CD4-positive, alpha-beta memory T cell (primary cell): ENCODE measurements around the gene PRKAG2. TPM values are rescaled to one million over a fixed set of nuclear protein-coding genes. Genes with fewer than 3 reads are reported as not detected.

Experiments used
- CTCF ChIA-PET: fragments of 350-600 bp; sonication (Branson Sonifier 250); formaldehyde crosslinking; loops from one replicate; lab custom pipeline; 2021; ENCODE audit warnings: inconsistent platforms; ENCODE audit not compliant: partially characterized antibody; lab: Charles Lee
- POLR2A ChIA-PET: fragments of 350-600 bp; sonication (Branson Sonifier 250); formaldehyde crosslinking; loops from one replicate; lab custom pipeline; 2021; ENCODE audit not compliant: partially characterized antibody; lab: Charles Lee
- DNase-seq, 5 donors: peaks; one replicate each; pipeline versions ENCODE4 v3.0.0 to v3.0.0-alpha.2; 2020 to 2022; ENCODE audit warnings: mixed read lengths in 1 of 5
- H3K27ac ChIP-seq: one replicate; pipeline ENCODE4 v1.7.0; 2013; ENCODE audit warnings: low read depth, low read length
- H3K27me3 ChIP-seq: 2 replicates; pipeline ENCODE4 v1.7.0; 2013; ENCODE audit warnings: mild to moderate bottlenecking, low read length, moderate library complexity; ENCODE audit not compliant: insufficient read depth
- H3K36me3 ChIP-seq: 2 replicates; pipeline ENCODE4 v1.7.0; 2013; ENCODE audit warnings: mild to moderate bottlenecking, low read length, moderate library complexity; ENCODE audit not compliant: insufficient read depth
- H3K4me1 ChIP-seq: 2 replicates; pipeline ENCODE4 v1.7.0; 2013; ENCODE audit warnings: mild to moderate bottlenecking, low read length, moderate library complexity; ENCODE audit not compliant: insufficient read depth
- H3K4me3 ChIP-seq, 2 donors: one replicate each; pipeline ENCODE4 v1.7.0; 2013; ENCODE audit warnings: low read length in 2 of 2, mild to moderate bottlenecking in 1 of 2
- H3K9me3 ChIP-seq, 2 donors: one replicate each; pipeline ENCODE4 v1.7.0; 2013; ENCODE audit warnings: low read length in 2 of 2, control low read depth in 1 of 2; ENCODE audit not compliant: control insufficient read depth in 1 of 2
- H3K27ac Mint-ChIP-seq, 7 donors: one replicate each; pipeline ENCODE4 v1.8.0; 2020 to 2021; ENCODE audit warnings: mixed read lengths in 7 of 7, mild to moderate bottlenecking in 6 of 7, inconsistent platforms in 3 of 7, moderate library complexity in 3 of 7
- H3K27me3 Mint-ChIP-seq, 2 donors: one replicate each; pipeline ENCODE4 v1.8.0; 2020 to 2021; ENCODE audit warnings: mixed read lengths in 2 of 2
- H3K36me3 Mint-ChIP-seq, 2 donors: one replicate each; pipeline ENCODE4 v1.8.0; 2020 to 2021; ENCODE audit warnings: mixed read lengths in 2 of 2, inconsistent platforms in 1 of 2, mild to moderate bottlenecking in 1 of 2
- H3K4me1 Mint-ChIP-seq, 4 donors: one replicate each; pipeline ENCODE4 v1.8.0; 2020 to 2021; ENCODE audit warnings: mixed read lengths in 4 of 4, mild to moderate bottlenecking in 1 of 4
- H3K4me3 Mint-ChIP-seq, 8 donors: one replicate each; pipeline ENCODE4 v1.8.0; 2020 to 2021; ENCODE audit warnings: mixed read lengths in 8 of 8, mild to moderate bottlenecking in 7 of 8, moderate library complexity in 6 of 8, inconsistent platforms in 3 of 8
- H3K9me3 Mint-ChIP-seq, 8 donors: one replicate each; pipeline ENCODE4 v1.8.0; 2020 to 2021; ENCODE audit warnings: mixed read lengths in 8 of 8, mild to moderate bottlenecking in 5 of 8, inconsistent platforms in 3 of 8, moderate library complexity in 1 of 8
- intact Hi-C: fragments of 100-400 bp; cut with micrococcal nuclease; formaldehyde crosslinking; loops from one replicate; pipeline ENCODE4 v1.15.1; 2023
- polyA plus RNA-seq, 2 donors: library from polyadenylated mRNA; unstranded; fragments of 300-500 nt; fragmentation: Illumina TruSeq; gene quantifications; one replicate each; pipeline ENCODE4 v1.2.3, GENCODE V29; 2021
- total RNA-seq, 2 experiments: library from RNA; stranded (reverse); gene quantifications; one replicate each; pipeline ENCODE4 v1.2.3, GENCODE V29; 2021

PRKAG2 gene
- total and polyA plus RNA-seq, 4 experiments from 2014 or later = 27.4 to 61.0 (median 47.4) TPM

GRCh38 chr7:151820491-151821105 lies 56.3 kb downstream of the PRKAG2 start:
- no peak overlapping the region for H3K27ac ChIP-seq
- intact Hi-C loops = no loop called here
- no peaks in the 10 kb centered on the region for H3K9me3 ChIP-seq
- Mint-ChIP-seq H3K4me1 (peaks cover 4 to 27% (median 13%) of the 10 kb centered on the region in 4 donors), H3K4me3 (no peak overlapping the region), H3K27ac (peak overlapping the region in 1 of 7 donors; percentile 46), H3K9me3 (no peaks in the 10 kb centered on the region), H3K36me3 (no peaks in the 10 kb centered on the region), H3K27me3 (no peaks in the 10 kb centered on the region)
- no peaks in the 10 kb centered on the region for H3K36me3 ChIP-seq
- ChIA-PET CTCF (no interaction called here), POLR2A (no interaction called here)
- H3K4me1 ChIP-seq = no peaks in the 10 kb centered on the region
- no peak for DNase-seq
- H3K4me3 ChIP-seq = no peak overlapping the region
- H3K27me3 ChIP-seq = no peaks in the 10 kb centered on the region

- intact Hi-C loops = no loop called here
- Mint-ChIP-seq H3K36me3 (no peaks in the 10 kb centered on the region), H3K4me3 (no peak overlapping the region), H3K9me3 (no peaks in the 10 kb centered on the region), H3K27ac (no peak overlapping the region), H3K4me1 (peaks cover 6 to 32% (median 16%) of the 10 kb centered on the region in 4 donors), H3K27me3 (no peaks in the 10 kb centered on the region)
- no peak for DNase-seq
- ChIA-PET POLR2A (no interaction called here), CTCF (no interaction called here)
- Histone ChIP-seq H3K36me3 (no peaks in the 10 kb centered on the region), H3K9me3 (no peaks in the 10 kb centered on the region), H3K4me3 (no peak overlapping the region), H3K27me3 (no peaks in the 10 kb centered on the region), H3K27ac (no peak overlapping the region), H3K4me1 (no peaks in the 10 kb centered on the region)
Observed at GRCh38 chr7:151819866-151820265, 57.0 kb downstream of the PRKAG2 start.

DNA sequence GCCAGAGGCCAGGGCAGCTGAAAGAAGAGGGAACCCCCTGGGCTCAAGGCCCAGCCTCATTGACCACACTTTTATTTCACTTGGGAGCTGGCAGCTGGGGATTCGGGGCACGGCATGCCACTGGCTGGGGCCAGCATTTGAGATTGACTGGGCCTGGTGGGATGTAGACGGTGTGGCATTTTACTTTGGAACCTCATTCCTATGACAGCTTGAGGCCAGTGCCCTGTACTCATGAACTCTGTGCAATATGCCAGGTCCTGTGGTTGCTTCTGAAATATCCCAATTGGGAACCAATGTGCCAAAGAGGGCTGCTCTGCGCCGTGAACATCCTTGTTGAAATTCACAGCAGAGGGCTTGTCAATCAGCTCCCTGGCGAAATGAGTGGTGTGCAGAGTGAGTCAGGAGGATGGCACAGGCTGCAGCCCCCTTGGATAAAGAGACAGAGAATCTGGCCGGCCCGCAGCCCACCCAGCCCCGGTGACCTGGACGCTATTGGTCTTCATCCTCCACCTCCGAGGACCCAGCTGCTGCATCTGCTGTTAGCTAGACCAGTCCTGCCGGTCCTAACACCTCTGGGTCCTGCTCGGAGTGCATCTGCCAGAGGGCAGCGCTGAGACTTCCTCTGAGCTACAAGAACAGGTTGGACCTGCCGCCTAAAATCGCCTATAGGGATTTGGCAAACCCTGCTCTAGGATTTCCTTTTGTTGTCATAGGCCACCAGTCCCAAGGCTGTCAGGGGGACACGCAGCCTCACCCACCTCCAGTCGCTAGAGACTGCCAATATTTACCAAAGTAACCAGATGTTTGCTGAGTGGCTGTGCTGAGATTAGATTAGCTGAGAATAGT lies 58.0 kb downstream of the PRKAG2 start:
- no peak overlapping the region for H3K4me3 Mint-ChIP-seq
- H3K27ac Mint-ChIP-seq = peak overlapping the region in 1 of 7 donors; percentile 10
- H3K9me3 Mint-ChIP-seq = no peaks in the 10 kb centered on the region
- intact Hi-C loops = no loop called here
- peaks cover 6 to 36% (median 18%) of the 10 kb centered on the region in 4 donors for H3K4me1 Mint-ChIP-seq
- Histone ChIP-seq H3K36me3 (no peaks in the 10 kb centered on the region), H3K4me1 (no peaks in the 10 kb centered on the region), H3K27ac (no peak overlapping the region), H3K27me3 (no peaks in the 10 kb centered on the region), H3K4me3 (no peak overlapping the region), H3K9me3 (no peaks in the 10 kb centered on the region)
- ChIA-PET CTCF (no interaction called here), POLR2A (no interaction called here)
- DNase-seq = no peak
- H3K36me3 Mint-ChIP-seq = no peaks in the 10 kb centered on the region
- no peaks in the 10 kb centered on the region for H3K27me3 Mint-ChIP-seq

DNA sequence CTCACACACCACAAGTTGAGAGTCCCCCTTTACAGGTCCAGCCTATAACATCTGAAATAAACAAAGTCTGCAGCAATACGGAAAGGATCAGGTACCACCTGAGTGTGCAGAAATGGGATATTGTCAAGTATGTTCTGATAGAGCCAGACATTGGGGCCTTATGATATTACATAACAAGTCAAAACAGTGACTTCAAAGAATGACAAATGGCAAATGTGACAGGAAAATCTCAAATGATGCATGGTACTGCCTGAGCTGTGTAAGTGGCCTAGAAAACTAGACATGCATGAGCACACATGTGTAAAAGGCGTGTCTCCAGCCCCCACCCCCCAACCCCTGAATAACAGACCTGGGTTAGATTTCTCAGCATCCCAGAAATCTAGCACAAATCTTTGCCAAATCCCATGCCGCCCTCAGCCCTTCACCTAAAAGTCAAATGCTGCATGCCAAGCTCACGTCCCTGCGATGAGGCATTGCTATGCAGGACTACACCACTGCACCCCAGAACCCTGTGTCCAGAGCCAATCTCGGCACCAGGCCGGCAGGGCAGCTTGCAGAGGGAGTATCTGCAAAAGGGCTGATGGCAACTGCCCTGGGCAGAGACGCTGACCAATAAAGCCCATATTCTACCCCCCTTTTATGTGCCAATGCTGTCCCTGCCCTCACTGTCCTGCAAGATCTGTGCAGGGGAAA lies 58.8 kb downstream of the PRKAG2 start:
- Mint-ChIP-seq H3K36me3 (no peaks in the 10 kb centered on the region), H3K4me3 (no peak overlapping the region), H3K27ac (peak overlapping the region in 1 of 7 donors; percentile 56), H3K9me3 (no peaks in the 10 kb centered on the region), H3K27me3 (no peaks in the 10 kb centered on the region), H3K4me1 (peaks cover 7 to 44% (median 21%) of the 10 kb centered on the region in 4 donors)
- Histone ChIP-seq H3K9me3 (no peaks in the 10 kb centered on the region), H3K4me1 (no peaks in the 10 kb centered on the region), H3K27ac (no peak overlapping the region), H3K4me3 (no peak overlapping the region), H3K36me3 (no peaks in the 10 kb centered on the region), H3K27me3 (no peaks in the 10 kb centered on the region)
- CTCF ChIA-PET = no interaction called here
- POLR2A ChIA-PET = no interaction called here
- no peak for DNase-seq
- intact Hi-C loops = no loop called here

DNA sequence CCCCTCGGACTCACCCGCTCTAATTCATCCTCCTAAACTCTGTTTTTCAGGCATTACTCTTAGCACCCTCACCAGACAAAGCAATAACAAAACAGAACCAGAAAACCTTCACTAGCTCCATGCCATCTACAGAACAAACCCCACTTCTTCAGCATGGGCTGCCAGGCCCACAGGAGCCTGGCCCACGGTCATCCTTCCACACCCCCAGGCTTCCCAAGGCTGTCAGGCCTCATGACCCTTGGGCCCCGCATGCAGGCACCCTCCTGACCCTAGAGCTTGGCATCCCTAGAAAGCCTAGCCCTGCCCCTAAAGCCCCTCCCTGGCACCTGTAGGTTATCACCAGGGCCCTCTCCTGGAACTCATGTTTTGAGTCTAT lies 59.6 kb downstream of the PRKAG2 start:
- Mint-ChIP-seq H3K4me1 (peaks cover 7 to 47% (median 21%) of the 10 kb centered on the region in 4 donors), H3K27me3 (no peaks in the 10 kb centered on the region), H3K9me3 (no peaks in the 10 kb centered on the region), H3K4me3 (no peak overlapping the region), H3K27ac (no peak overlapping the region), H3K36me3 (no peaks in the 10 kb centered on the region)
- intact Hi-C loops = no loop called here
- ChIA-PET CTCF (no interaction called here), POLR2A (no interaction called here)
- H3K36me3 ChIP-seq = no peaks in the 10 kb centered on the region
- no peak for DNase-seq
- no peaks in the 10 kb centered on the region for H3K4me1 ChIP-seq
- H3K27me3 ChIP-seq = no peaks in the 10 kb centered on the region
- no peak overlapping the region for H3K4me3 ChIP-seq
- H3K27ac ChIP-seq = no peak overlapping the region
- no peaks in the 10 kb centered on the region for H3K9me3 ChIP-seq

- POLR2A ChIA-PET = no interaction called here
- DNase-seq = no peak
- no peaks in the 10 kb centered on the region for H3K27me3 ChIP-seq
- H3K27ac ChIP-seq = no peak overlapping the region
- H3K9me3 ChIP-seq = no peaks in the 10 kb centered on the region
- no peak overlapping the region for H3K4me3 Mint-ChIP-seq
- H3K27me3 Mint-ChIP-seq = no peaks in the 10 kb centered on the region
- no peaks in the 10 kb centered on the region for H3K36me3 Mint-ChIP-seq
- peak overlapping the region in 2 of 7 donors; percentile 8 to 60 for H3K27ac Mint-ChIP-seq
- H3K4me1 ChIP-seq = no peaks in the 10 kb centered on the region
- CTCF ChIA-PET = no interaction called here
- H3K9me3 Mint-ChIP-seq = no peaks in the 10 kb centered on the region
- no peak overlapping the region for H3K4me3 ChIP-seq
- H3K4me1 Mint-ChIP-seq = peaks cover 5 to 50% (median 22%) of the 10 kb centered on the region in 4 donors
- intact Hi-C loops = no loop called here
- H3K36me3 ChIP-seq = no peaks in the 10 kb centered on the region
Observed at GRCh38 chr7:151816562-151817314, 60.2 kb downstream of the PRKAG2 start.
